NCI-H1092 treated with DMSO at 0.1 percent for 48 hours (cell line): Measurements from ENCODE around the gene IGSF9B.

Experiments
- DNase-seq: peaks from one replicate; lab custom pipeline; 2025; lab: John Stamatoyannopoulos, UW

IGSF9B gene

DNA sequence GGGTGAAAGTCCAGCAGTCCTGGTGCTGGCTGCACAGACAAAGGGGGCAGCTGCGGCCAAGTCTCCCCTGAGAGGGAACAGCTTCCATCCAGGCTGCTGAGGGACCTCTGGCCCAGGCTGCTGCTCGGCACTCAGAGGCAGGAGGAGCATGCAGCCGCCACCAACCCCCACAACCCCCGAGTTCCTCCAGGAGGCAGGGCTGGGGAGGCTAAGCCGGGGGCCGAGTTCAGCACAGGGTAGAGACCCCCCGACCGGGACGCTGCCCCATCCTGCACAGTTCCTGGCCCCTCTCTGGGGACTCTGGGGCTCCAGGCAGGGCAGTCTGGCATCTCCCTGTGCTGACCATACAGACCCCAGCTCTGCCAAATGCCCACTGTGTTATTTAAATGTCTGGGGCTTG is 20.2 kb downstream of the IGSF9B start:
- no peak for DNase-seq

DNA sequence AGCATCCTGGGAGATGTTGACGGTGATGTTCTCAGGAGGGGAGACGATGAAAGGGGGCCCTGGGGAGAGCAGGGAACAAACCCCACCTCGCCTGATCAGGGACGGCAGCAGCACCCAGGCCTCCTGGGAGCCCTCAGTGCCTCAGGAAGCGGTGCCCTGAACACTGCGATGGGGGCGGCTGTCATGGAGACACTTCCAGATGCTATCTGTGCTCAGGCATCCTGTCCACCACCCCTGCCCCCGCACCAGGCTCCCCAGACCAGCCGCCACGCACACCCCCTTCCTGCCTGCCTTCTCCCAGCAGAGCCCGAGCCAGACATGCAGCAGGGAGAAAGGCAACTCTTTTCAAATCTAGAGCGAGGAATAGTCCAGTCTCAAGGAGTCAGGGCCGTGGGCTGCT is 20.6 kb downstream of the IGSF9B start:
- DNase-seq: no peak

DNA sequence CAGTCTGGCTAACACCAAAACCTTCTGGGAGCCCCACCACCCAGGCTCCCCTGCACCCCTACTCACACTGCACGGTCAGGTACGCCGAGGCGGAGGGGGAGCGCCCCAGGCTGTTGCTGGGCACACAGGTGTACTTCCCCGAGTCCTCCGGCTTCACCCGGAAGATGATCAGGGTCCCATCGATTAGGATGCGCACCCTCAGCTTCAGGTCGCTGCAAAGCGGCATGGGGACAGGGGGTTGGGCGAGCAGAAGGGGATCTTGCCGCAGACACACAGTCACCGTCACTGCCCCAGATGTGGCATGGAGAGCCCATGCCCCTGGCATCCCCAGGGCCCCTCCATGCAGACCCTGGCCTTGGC is 21.2 kb downstream of the IGSF9B start:
- DNase-seq: no peak

DNA sequence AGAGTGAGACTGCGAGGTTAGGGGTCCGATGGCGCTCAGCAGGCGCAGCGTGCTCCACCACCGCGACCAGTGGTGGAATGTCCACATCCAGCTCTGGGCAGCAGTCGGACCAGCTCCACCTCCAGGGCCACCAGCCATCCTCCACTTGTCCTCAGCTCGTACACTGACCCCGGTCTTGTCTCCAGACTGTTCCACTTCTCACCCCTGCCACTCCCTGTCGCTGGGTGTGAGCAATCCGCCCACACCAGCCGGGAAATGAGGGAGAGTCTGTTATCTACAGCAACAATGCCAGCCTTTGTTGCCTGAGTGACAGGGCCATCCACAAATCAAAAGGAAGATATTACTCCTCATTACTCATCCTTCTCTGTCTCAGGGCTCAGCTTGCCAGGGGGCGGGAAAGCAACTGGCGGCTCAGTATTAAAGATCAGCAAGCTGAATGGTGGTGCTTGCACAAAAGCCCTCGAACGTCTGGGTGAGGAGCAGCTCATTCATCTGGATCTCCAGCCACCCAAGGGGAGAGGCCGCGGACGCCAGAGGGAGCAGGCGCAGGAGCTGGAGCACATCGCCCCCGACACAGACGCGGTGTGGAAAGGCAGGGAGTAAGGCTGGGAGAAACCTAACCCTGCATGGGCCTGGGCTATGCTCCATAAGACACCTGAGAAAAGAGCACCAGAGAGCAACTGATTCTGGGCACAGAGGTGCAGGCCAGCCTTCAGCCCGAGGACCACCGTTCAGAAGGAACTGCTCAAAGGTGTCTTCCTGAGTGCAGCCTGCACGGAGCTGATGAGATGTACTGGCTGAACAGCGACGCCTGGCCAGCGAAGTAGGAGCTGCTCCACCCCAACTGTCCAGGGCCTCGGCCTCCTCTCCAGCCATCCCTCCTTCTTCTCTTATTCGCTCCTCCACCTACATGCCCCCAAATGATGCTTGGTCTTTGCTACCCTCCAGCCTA is 21.9 kb downstream of the IGSF9B start:
- DNase-seq: no peak

DNA sequence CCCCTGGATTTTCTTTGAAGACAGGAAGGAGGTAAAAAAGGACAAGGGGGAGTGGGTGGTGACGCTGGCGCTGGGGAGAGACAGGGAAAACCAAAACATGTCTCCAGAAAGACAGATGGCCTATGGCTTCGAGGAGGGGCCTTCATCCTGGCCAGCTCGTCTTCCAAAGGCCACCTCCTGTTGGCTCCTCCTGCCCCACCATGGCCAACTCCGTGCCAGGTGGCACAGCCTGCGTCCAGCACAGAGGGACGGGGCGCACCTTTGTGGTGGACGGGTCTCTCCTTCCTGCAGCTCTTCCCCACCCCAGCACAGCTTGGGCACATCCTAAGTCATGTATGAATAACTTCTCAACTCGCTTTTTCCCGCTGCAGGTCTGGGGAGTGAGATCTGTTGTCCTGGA is 22.7 kb downstream of the IGSF9B start:
- no peak for DNase-seq

DNA sequence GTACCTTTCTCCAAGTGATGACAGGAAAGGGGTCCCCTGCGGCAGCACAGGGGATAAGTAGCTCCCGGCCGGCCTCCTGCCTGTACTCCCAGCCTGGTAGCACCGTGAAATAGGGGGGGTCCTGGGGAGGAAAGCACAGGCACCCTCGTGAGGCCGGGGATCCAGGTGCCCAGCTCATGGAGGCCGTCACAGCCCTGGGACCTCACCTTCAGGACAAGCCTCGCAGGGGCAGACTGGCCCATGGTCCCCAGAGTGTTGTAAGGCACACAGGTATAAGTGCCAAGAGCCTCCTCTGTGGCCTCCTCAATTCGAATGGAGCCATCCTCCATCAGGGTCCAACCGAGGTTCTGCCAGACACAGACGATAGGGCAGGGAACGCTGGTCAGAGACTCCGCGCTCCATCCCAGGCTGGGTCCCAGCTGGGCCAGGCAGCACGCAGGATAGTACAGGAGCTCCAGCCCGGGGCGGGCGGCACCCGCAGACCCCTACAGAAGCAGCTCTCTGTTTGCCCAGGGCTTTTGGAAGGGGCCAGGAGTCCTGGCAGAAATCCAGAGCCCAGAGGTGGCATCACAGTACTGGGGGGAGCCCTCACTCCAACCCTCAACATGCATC is 25.2 kb downstream of the IGSF9B start:
- no peak for DNase-seq

DNA sequence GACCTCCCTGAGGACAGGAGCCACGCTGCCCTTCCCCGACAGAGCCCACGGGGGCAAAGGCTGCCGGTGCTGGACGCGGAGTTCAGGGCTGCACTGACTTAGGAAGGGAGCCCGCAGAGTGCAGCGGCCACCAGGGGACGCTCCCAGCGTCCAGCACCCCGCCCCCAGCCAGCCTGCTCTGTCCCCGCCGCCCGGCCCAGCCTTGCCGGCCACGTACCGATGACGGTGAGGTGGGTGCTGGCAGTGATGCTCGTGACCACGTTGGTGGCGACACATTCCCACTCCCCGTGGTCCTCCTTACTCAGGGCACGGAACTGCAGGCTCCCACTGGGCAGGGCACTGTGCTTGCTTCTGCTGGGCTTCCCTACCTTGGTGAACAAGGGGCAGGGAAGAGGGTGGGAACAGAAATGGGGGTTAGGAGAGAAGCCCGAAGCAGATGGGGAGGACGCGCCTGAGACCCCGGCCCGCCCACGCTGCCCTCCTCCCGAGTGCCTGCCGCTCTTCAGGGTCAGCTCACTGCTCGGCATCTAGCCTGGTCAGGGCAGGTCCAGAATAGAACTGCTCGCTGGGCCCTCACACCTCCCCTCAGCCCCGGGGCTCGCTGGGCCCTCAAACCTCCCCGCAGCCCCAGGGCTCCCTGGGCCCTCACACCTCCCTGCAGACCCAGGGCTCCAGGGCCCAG is 25.9 kb downstream of the IGSF9B start:
- DNase-seq: no peak

DNA sequence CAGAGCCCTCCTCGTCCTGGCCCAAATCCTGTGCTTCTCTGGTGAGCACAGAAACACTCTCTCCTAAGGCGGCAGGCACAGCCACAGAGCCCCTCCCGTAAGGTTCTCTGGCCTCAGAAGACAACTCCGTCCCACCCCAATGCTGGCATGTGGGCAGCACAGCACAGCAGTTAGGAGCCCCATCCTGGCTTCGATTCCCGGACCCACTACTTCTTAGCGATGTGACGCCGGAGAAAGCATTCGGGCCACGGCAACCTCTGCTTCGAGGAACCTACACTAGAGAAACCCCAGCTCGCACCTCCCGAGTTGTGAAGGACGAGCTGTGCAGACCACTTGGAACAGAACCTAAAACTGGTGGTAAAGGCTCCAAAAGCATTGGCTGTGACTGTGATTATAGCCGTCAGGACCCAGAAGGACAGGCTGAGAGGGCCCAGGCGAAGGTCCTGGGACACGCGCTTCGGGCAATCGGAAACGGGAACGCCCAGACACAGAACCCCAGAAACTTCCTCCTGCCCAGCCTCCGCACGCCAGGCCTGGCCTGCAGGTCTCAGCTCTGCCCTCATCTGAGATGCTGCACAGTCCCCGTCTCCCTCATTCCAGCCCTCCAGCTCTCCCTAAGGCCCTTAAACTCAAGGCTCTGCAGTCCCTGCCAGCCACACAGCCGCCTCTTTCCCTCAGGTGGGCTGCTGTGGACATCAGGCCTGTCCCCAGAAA is 26.6 kb downstream of the IGSF9B start:
- no peak for DNase-seq

DNA sequence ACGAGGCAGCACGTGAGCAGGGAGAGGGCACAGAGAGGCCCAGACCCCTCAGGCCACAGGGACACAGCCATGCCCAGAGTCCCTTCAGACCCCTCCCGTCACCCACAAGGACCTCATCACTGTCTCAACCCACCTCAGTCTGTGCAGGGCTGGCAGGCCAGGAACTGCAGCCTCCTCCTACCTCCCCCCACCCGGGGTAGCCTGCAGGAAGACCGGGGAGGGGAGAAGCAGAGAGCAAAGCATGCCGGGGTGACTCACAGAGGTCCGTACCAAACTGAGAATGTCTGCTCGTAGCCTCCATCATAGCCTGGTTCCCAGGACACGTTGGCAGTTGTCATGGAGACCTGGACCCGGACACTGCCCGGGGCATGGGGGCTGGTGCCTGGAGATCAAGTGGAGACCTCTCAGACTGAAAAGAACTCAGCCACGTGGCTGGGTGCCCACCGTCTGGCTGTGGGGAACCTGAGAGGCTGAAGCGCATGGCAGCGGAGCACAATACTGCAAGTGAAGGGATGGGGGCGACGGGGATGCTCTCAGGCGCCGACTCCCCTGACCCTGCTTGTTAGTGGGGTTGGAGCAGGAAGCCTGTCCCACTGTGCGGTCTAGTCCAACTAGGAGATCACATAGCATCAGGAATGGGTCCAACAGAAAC is 27.2 kb downstream of the IGSF9B start:
- no peak for DNase-seq

DNA sequence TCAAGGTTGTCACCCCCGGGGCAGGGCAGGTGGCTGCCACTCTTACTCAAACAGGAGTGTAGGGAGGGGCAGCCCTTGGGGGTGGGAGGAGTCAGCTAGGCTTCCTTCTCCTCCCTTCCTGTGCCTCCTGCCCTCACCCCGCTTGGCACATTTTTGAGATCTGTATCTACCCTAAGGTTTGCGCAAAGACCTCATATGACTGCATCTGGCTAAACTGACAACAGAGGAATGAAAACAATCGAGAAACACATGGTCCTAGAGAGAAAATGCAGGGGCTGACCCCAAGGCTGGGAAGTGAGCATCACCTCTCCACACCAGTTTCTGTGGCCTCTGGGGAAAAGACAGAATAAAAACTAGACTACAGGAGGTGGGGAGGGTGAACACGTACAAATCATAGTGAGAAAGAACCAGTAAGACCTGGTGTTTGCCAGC is 28.1 kb downstream of the IGSF9B start:
- DNase-seq: no peak

DNA sequence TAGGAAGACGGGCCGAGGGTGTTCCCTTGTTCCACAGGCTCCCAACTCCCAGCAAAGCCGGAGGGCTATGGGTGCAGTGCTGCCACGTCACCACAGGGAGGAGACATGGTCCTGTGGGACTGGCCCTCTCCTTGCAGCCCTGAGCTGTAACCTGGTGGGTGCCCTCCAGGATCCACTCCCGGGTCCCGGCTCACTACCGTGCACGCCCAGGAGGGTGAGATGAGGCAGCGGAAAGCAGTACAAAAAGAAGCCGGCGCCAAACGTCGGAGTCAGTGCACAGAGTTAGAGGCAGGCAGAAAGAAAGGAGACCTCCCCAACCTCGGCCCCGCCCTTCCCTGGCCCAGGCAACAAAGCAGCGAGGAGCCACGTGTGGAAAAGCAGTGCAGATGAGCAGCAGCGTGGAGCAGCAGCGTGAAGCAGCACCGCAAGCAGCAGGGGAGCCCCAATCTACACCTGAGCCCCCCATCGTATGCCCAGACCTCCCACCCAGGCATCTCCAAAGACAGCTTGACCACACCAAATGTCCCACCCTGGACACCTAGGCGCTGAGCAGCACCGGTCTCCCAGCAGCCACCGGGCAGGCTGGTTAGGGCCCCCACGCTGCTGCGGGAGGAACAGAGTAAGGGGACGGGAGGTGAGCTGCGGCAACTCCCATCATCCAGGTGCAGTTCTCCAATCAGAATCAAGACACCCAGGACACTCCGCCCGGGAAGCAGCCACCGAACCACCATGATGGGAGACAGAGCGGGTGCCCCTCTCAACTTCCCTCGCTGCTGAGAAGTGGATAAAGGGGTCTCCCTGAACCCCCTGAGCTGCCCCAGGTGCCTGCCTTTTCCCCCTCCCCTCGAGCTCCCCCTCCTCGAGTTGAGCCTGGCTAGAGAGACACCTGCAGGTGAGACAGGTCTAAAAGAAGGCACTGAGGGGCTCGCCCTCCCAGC is 28.8 kb downstream of the IGSF9B start:
- DNase-seq: peak; percentile 72

DNA sequence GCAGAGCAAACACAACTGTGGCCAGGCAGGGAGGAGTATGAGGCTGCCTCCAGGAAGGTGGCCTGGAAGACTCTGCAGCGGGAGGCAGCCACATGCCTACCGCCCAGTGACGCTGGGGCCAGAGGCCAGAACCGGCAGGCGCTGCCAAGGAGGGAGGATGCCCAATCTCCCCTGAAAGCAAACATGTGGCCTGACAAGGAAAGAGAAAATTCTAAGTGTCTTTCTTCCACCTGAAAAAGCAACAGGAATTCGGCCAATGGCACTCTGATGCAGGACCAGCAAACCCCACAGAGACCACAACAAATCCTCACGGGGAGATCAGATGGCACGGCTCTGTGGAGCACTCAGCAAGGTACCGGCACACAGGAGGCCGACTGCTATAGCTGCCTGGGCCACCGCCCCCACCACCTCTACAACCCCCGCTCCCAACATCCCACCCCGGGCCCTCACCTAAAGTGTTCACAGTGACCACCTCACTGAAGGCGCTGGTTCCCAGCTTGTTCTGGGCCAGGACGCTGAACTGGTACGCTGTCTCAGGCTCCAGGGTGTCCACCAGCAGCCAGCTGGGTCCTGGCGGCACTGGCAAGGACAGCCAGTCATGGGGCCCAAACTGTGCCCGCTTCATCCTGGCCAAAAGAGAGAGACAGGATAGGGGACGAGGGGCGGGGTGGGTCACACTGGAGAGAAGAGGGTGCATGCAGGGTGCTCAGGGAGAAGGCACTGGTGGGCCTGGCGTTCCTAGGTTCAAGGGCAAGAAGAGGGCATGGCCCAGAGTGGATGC is 30.1 kb downstream of the IGSF9B start:
- DNase-seq: no peak

DNA sequence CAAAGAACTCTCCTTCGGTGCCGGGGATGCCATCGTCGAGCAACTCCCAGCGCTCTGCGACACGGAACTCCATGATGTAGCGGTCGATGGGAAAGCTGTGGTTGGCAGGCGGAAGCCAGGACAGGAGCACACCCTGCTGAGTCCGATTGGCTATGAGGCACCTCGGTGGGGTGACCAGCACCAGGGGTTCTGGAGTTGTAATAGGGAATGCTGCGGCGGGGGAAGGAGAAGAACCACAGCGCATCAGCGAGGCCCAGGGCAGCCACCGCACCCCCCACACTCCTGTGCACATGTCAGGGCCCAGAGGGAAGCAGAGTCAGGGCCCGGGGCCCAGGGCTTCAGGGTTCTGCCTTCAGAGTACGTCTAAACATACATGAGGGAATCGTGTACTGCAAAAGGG is 31.0 kb downstream of the IGSF9B start:
- no peak for DNase-seq

DNA sequence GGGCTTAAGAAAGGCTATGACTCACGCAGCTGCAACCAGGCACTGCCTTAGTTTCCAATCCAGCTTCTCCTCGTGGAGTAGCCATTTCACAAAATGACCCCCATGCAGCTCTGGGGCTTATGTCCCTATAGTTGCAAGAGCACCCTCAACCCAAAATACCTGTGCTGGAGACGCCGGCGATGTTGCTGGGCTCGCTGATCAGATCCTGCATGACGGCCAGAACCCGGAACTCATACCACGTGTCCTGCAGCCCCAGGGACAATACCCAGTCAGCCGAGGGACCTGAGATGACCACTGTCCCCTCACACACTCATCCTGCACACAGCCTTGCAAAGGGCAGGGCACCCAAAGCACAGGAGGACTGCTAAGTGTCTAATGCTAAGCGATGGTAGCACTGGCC is 32.1 kb downstream of the IGSF9B start:
- DNase-seq: no peak

DNA sequence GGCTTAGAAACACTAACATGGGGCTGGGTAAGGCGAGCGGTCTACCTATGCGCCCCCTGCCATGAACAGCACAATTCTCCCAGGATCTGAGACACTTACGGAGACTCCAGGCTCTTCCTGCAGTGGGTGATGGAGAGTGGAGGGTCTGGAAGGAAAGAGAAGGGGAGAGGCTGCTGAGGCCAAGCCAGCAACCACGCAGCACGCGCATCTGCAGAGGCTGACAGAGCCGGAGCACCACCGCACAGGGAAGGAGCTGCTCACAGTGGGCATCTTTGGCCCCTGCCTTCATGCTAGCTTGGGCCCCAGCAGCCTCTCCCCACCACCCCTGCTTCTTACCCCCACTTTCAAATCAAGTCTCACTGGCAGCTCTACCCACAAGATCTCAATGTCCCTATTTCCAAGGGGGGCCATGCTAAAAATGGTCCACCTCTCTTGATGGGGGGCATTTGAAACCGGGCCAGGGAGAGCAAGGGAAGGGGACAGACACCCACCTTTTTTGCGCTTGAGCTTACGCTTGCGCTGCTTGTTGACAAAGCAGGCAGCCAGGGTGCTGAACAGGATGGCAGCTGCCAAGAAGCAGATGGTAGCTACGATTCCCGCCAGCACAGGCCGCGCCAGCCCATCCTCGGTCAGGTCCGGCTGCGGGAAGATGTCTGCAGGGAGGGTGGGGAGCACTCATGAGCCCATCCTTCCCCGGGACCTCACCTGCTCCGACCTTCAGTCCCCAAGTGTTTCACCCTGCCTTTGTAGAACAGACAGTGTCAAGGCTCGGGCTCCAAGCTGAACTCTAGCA is 34.5 kb downstream of the IGSF9B start:
- DNase-seq: peak; percentile 39

DNA sequence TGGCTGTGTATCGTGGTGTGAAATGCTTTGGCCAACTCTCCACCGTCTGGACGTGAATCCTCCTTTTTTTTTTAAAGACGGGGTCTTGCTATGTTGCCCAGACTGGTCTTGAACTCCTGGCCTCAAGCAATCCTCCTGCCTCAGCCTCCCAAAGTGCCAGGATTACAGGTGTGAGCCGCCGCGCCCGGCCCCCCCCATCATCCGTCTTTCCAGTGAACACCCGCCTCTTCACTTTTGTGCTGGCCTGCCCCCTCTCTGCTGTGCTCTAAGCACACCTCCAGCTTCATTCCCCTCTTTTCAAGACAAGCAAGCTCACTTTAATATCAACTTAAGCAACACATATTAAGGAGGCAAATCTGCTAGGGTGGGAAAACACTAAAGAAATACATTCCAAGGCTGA is 35.3 kb downstream of the IGSF9B start:
- DNase-seq: no peak

DNA sequence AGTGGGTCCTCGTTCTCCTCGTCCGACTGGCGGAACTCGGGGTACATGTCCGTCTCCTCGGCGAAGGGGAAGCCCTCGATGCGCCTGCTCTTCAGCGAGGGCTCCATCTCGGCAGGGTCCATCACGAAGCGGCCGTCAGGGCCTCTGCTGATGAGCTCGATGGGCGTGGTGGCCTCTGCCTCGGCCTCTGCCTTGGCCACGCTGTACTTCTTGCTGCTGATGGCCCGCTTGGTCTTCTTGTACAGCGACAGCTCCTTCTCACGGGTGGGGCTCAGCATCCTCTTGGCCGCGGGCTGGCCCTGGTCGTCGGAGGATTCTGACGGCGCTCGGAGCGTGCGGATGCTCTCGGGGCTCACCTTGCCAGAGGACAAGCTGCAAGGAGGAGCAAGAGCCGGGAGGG is 35.7 kb downstream of the IGSF9B start:
- no peak for DNase-seq

DNA sequence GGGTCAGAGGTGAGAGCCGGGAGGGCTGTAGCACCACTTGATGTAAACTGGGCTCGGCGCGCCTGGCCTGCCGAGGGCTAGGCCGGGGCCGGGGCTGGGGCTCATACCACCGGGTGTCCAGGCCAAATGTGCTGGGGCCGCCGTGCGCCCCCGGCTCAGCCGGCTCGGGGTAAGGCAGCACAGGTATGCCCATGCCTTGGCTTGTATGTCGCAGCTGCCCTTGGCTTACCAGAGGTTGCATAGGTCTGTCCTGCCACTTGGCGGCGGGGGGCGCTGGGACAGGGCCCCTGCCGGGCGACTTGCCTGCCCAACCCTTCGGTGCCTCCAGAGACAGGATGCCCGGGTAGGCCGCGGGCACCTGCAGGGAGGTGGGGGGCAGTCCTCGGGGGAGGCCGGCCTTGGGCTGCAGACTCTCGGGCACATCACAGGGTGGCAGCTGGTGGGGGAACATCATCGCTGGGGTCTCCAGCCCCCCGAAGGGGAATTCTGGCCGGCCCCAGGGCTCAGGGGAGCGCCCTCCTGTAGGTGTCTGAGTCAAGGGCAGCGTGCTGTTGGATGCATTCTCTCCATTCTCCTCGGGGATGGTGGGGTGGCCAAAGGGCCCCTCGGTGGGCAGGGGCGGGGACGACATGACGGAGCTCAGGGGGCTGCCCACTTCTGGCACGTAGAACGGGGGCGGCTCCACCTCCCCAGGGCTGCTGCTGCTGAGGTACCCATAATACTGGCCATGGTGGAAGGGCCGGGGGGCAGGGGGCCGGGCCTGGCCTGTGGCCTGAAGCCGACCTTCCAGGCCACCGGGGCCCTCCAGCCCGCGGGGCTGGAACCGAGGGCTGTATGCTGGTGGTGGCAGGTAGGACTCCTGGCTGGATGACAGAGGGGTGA is 36.4 kb downstream of the IGSF9B start:
- no peak for DNase-seq
